Urothelium cell line (cell line): Measurements from ENCODE around the gene POLD4.

Source experiments
- DNase-seq: peaks from one replicate; pipeline ENCODE4 v3.0.0; 2011; ENCODE audit warnings: low spot score, mixed read lengths
- FAIRE-seq: peaks from 2 replicates; lab custom pipeline; 2011; peaks lifted over from hg19 to GRCh38; lab: Jason Lieb, UNC

Gene POLD4

GRCh38 chr11:67390947-67391303 lies 37.6 kb upstream of the POLD4 start:
- FAIRE-seq: no peak
- DNase-seq: no peak

GRCh38 chr11:67389477-67389876 lies 36.1 kb upstream of the POLD4 start:
- peak; percentile 57 for DNase-seq
- no peak for FAIRE-seq

- FAIRE-seq (no peak), DNase-seq (no peak)
Measured at GRCh38 chr11:67387518-67387917, 34.2 kb upstream of the POLD4 start.

- no peak for DNase-seq
- FAIRE-seq: no peak
Measured at GRCh38 chr11:67387069-67387468, 33.7 kb upstream of the POLD4 start.

GRCh38 chr11:67384851-67385366 lies 31.6 kb upstream of the POLD4 start:
- FAIRE-seq: no peak
- DNase-seq: peak; percentile 54

GRCh38 chr11:67382276-67383136 lies 29.2 kb upstream of the POLD4 start:
- FAIRE-seq (no peak), DNase-seq (peak; percentile 77)

GRCh38 chr11:67381244-67381972 lies 28.1 kb upstream of the POLD4 start:
- no peak for DNase-seq
- no peak for FAIRE-seq

- FAIRE-seq: no peak
- DNase-seq: no peak
Measured at GRCh38 chr11:67379061-67380058, 26.0 kb upstream of the POLD4 start.

- no peak for DNase-seq
Measured at GRCh38 chr11:67378544-67378943, 25.2 kb upstream of the POLD4 start.

GRCh38 chr11:67376873-67377808 lies 23.8 kb upstream of the POLD4 start:
- no peak for DNase-seq
- no peak for FAIRE-seq

More at GRCh38 chr11:67378544-67378943, 25.2 kb upstream of the POLD4 start:
- no peak for FAIRE-seq

- FAIRE-seq (no peak), DNase-seq (no peak)
Measured at GRCh38 chr11:67376063-67376820, 22.9 kb upstream of the POLD4 start.

GRCh38 chr11:67375320-67376055 lies 22.1 kb upstream of the POLD4 start:
- FAIRE-seq: no peak
- peak; percentile 40 for DNase-seq

- no peak for FAIRE-seq
- peak; percentile 38 for DNase-seq
Measured at GRCh38 chr11:67374571-67375281, 21.4 kb upstream of the POLD4 start.

- FAIRE-seq: peak; percentile 48
Measured at GRCh38 chr11:67373648-67374570, 20.6 kb upstream of the POLD4 start.

GRCh38 chr11:67372993-67373647 lies 19.8 kb upstream of the POLD4 start, which contains the start of gene CLCF1:
Gene CLCF1 (minus strand): TSS chr11:67373598. CDS start chr11:67373539, 59 bp downstream.
- no peak for FAIRE-seq
- DNase-seq: peak; percentile 62

More at GRCh38 chr11:67373648-67374570, 20.6 kb upstream of the POLD4 start:
- peak; percentile 90 for DNase-seq
